NK-92 (cell line): ENCODE results near the gene PXDC1.
"Not testable (repeated sequence)": the region's sequence is repeated elsewhere in the genome, so short reads cannot be mapped to it uniquely, and the experiment has no call there.

Experiments used
- DNase-seq: peaks from one replicate; lab custom pipeline; 2025; ENCODE audit not compliant: unreplicated experiment; lab: John Stamatoyannopoulos, UW

Gene PXDC1

DNA sequence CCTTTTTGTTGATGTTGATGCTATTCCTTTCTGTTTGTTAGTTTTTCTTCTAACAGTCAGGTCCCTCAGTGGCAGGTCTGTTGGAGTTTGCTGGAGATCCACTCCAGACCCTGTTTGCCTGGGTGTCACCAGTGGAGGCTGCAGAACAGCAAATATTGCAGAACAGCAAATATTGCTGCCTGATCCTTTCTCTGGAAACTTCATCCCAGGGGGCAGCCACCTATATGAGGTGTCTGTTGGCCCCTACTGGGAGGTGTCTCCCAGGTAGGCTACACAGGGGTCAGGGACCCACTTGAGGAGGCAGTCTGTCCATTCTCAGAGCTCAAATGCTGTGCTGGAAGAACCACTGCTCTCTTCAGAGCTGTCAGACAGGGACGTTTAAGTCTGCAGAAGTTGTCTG, 74.2 kb downstream of the PXDC1 start:
- DNase-seq = not testable (repeated sequence)
